Activated CD4-positive, alpha-beta T cell treated with anti-CD3 and anti-CD28 coated beads for 36 hours (primary cell): ENCODE data around the gene IER2. TPM values are rescaled to one million over a fixed set of nuclear protein-coding genes. Genes with fewer than 3 reads are reported as not detected.

Experiments used
- ATAC-seq: fragments of 200-7000 bp; cut with Tn5 transposase; one replicate; pipeline ENCODE4 v1.10.0; 2021; ENCODE audit warnings: mild to moderate bottlenecking, moderate library complexity
- CTCF ChIA-PET: fragments of 350-600 bp; sonication (Branson Sonifier 250); formaldehyde crosslinking; loops from one replicate; lab custom pipeline; 2021; ENCODE audit warnings: antibody characterized with exemption; lab: Charles Lee
- POLR2A ChIA-PET: fragments of 350-600 bp; sonication (Branson Sonifier 250); formaldehyde crosslinking; loops from one replicate; lab custom pipeline; 2021; ENCODE audit warnings: antibody characterized with exemption, inconsistent platforms; lab: Charles Lee
- DNase-seq: peaks from one replicate; pipeline ENCODE4 v3.0.0-alpha.2; 2020
- H3K27ac Mint-ChIP-seq: one replicate; pipeline ENCODE4 v1.8.0; 2021; ENCODE audit warnings: mixed read lengths
- H3K27me3 Mint-ChIP-seq: one replicate; pipeline ENCODE4 v1.8.0; 2021; ENCODE audit warnings: mixed read lengths
- H3K36me3 Mint-ChIP-seq: one replicate; pipeline ENCODE4 v1.8.0; 2021; ENCODE audit warnings: low read depth, mixed read lengths
- H3K4me1 Mint-ChIP-seq: one replicate; pipeline ENCODE4 v1.8.0; 2021; ENCODE audit warnings: mixed read lengths
- H3K4me3 Mint-ChIP-seq: one replicate; pipeline ENCODE4 v1.8.0; 2021; ENCODE audit warnings: mild to moderate bottlenecking, moderate library complexity, mixed read lengths
- H3K9me3 Mint-ChIP-seq: one replicate; pipeline ENCODE4 v1.8.0; 2021; ENCODE audit warnings: low read depth, mixed read lengths
- intact Hi-C, 2 experiments: fragments of 100-400 bp; cut with DNase I in 1 of 2; cut with micrococcal nuclease in 1 of 2; formaldehyde crosslinking; loops; one replicate each; pipeline versions ENCODE4 v1.14.2 to v1.15.1; 2022 to 2024; cut with DNase I, micrococcal nuclease
- total RNA-seq, 2 experiments: library from RNA; stranded (reverse); gene quantifications; one replicate each; pipeline ENCODE4 v1.2.3, GENCODE V29; 2021

The IER2 gene
- 100 to 1,000 TPM; 109 to 118 TPM for total RNA-seq

DNA sequence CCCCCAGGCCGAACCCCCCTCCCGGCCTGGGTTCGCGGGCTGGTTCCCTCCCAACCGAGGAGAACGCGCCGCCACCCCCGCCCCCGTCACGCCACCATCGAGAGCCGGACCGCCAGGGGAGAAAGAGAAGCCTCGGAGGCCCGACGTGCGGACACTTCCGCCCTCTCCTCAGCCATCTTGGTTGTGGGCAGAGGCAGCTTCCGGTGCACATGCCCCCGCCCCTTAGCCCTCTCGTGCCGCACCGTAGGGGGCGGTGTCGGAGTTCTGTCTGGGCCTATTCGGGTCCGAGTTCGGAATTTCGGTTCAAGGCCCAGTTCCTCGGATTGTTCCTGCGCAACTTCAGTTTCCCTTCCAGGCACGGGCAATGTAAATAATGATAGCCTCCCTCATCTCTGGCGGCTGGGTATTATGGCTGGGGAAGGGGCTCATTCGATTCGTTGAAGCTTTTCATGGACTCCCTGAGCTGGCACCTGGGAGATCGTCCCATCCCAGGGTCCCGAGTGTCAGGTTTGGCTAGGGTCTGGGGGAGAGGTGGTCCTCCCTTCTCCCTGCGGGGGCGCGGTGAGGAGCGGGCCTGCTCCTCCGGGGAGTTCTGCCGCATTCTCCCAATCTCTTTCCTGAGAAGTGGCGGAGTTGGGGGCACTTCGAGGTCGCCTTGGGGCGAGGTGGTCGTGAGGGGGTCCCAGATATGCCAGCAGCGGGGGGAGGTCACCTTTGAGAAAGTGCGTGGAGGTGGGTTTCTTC is at the start of gene IER2, which contains the start of gene STX10:
IER2 (plus strand) TSS at position 225 of the 744 bp plus-strand sequence. CDS start 2,776 bp downstream, outside the sequence.
STX10 (minus strand) TSS at position 189 of the 744 bp plus-strand sequence. CDS start 202 bp downstream, outside the sequence.
- H3K36me3 Mint-ChIP-seq: peaks cover 37% of the 10 kb centered on the region
- H3K9me3 Mint-ChIP-seq: no peaks in the 10 kb centered on the region
- DNase-seq (peak; percentile 96), ATAC-seq (peak; percentile 52)
- peak within 1 kb of the TSS; percentile 87 for H3K4me3 Mint-ChIP-seq
- POLR2A ChIA-PET: interaction anchor here (0.6 to 1.0 kb wide), 2 partner anchors 13 to 33 kb away, joined by 3 read pairs; partner anchors contain the start of gene NACC1
- peaks cover 18% of the 10 kb centered on the region for H3K4me1 Mint-ChIP-seq
- no peaks in the 10 kb centered on the region for H3K27me3 Mint-ChIP-seq
- intact Hi-C loops: loop anchor here (1.0 to 10.0 kb wide), 15 partner anchors 17 to 1374 kb away; partner anchors contain the start of genes CALR (in 1 of the 2), JUNB (in 1 of the 2) and TECR (in 1 of the 2)
- CTCF ChIA-PET: interaction anchor here (0.6 to 1.5 kb wide), 5 partner anchors 18 to 112 kb away, joined by 3 to 4 read pairs (median 4); partner anchors contain the start of gene NACC1
- H3K27ac Mint-ChIP-seq: peak within 1 kb of the TSS; percentile 97

DNA sequence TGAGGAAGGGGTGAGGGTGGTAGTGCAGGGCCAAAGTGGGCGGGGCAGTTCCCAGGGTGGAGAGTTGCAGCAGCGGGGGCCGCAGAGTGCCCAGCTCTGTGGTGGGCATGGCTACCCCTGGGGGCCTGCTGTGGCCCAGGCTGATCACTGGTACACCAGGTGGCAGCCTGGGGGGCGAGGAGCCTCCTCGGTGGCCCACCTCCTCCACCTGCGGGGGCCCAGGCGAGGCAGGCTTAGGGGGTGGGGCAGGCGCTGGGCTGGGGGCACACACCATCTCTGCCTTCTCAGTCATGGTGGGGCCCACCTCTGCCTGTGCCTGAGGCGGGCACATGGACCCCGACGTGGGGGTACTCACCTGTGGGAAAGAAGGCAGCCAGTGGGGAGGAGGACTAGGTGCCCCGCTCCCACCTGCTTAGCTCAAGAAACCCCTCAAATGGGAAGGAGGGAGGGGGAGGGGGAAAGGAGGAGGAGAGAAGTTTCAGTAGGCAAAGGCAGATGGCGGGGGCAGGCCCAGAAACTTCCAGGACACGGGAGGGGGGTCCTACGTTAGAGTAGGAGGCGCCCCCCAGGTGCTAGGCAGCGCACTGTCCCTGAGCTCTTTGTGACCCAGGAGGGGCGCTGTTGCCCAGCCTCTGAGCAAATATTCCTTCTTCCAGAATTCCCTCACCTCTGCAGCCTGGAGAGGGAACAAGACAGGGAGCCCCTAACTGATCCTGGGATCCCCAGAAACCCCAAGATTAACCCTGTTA is 49.2 kb upstream of the IER2 start:
- no peaks in the 10 kb centered on the region for H3K9me3 Mint-ChIP-seq
- H3K4me1 Mint-ChIP-seq: peaks cover 52% of the 10 kb centered on the region
- intact Hi-C loops: loop anchor here (1.0 to 5.0 kb wide), 3 partner anchors 16 to 161 kb away; partner anchors contain the start of gene TRMT1 (in 1 of the 2)
- ChIA-PET CTCF (interaction anchor here (0.5 to 2.4 kb wide), 5 partner anchors 10 to 136 kb away, joined by 3 to 10 read pairs (median 4); no protein-coding TSS in a partner anchor), POLR2A (interaction anchor here (0.6 to 0.9 kb wide), 3 partner anchors 63 to 782 kb away, joined by 3 to 5 read pairs (median 3); partner anchors contain the start of gene TRIR)
- H3K4me3 Mint-ChIP-seq: peak overlapping the region; percentile 62
- H3K36me3 Mint-ChIP-seq: peaks cover 7% of the 10 kb centered on the region
- H3K27ac Mint-ChIP-seq: peak overlapping the region; percentile 37
- peaks cover 24% of the 10 kb centered on the region for H3K27me3 Mint-ChIP-seq
- DNase-seq: no peak
- no peak for ATAC-seq

DNA sequence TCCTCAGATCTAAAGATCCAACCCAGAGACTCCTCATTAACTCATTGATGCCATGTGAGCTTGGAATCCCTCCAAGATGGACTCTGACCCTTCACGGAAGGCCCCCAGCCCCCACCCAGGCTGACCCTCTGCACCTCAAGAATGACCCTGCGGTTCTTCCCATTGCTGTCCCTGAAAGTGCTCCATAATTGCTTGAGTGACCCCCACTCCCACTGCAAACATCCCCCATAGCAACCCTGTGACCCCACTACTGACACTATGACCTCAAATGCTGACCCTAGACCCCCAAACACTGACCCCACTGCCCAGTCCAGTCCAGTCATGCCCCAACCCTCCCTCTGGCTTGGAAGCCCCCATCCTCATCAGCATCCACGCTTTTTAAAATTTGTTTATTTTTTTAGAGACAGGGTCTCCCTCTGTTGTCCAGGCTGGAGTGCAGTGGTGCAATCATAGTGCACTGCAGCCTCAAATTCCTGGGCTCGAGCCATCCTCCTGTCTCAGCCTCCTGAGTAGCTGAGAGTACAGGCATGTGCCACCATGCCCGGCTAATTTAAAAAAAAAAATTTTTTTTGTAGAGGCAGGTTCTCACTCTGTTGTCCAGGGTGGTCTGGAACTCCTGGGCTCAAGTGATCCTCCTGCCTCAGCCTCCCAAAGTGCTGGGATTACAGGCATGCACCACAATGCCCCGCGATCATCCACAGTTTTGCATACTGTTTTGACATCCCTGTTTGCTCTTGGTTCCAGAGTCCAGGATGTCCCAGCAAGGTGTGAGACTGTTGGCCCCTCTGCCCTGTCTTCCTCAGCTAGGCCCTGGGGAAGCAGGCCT is 48.4 kb upstream of the IER2 start:
- CTCF ChIA-PET: interaction anchor here (0.6 to 2.4 kb wide), 3 partner anchors 9 to 136 kb away, joined by 3 to 10 read pairs (median 3); no protein-coding TSS in a partner anchor
- intact Hi-C loops: loop anchor here (2.0 to 5.0 kb wide), 2 partner anchors 15 to 160 kb away; partner anchors contain the start of gene TRMT1 (in 1 of the 2)

GRCh38 chr19:13102416-13102665 is 47.9 kb upstream of the IER2 start:
- Mint-ChIP-seq H3K27me3 (peaks cover 13% of the 10 kb centered on the region), H3K36me3 (peaks cover 8% of the 10 kb centered on the region), H3K27ac (no peak overlapping the region), H3K4me3 (peak overlapping the region; percentile 62), H3K4me1 (peaks cover 47% of the 10 kb centered on the region), H3K9me3 (no peaks in the 10 kb centered on the region)
- CTCF ChIA-PET: interaction anchor here (0.6 kb wide), 1 partner anchor 72 kb away, joined by 3 read pairs; no protein-coding TSS in a partner anchor
- ATAC-seq (no peak), DNase-seq (no peak)
- intact Hi-C loops: loop anchor here in 1 of 2 experiments (5.0 kb wide), 1 partner anchor 160 kb away; no protein-coding TSS in a partner anchor
- POLR2A ChIA-PET: no interaction called here

More for the DNA sequence above, 48.4 kb upstream of the IER2 start:
- no peak for ATAC-seq
- Mint-ChIP-seq H3K4me1 (peaks cover 51% of the 10 kb centered on the region), H3K27me3 (peaks cover 17% of the 10 kb centered on the region), H3K27ac (peak overlapping the region; percentile 37), H3K4me3 (peak overlapping the region; percentile 62), H3K9me3 (no peaks in the 10 kb centered on the region), H3K36me3 (peaks cover 7% of the 10 kb centered on the region)
- POLR2A ChIA-PET: interaction anchor here (0.6 kb wide), 1 partner anchor 367 kb away, joined by 3 read pairs; the partner anchor contains the start of gene TRIR
- DNase-seq: no peak

DNA sequence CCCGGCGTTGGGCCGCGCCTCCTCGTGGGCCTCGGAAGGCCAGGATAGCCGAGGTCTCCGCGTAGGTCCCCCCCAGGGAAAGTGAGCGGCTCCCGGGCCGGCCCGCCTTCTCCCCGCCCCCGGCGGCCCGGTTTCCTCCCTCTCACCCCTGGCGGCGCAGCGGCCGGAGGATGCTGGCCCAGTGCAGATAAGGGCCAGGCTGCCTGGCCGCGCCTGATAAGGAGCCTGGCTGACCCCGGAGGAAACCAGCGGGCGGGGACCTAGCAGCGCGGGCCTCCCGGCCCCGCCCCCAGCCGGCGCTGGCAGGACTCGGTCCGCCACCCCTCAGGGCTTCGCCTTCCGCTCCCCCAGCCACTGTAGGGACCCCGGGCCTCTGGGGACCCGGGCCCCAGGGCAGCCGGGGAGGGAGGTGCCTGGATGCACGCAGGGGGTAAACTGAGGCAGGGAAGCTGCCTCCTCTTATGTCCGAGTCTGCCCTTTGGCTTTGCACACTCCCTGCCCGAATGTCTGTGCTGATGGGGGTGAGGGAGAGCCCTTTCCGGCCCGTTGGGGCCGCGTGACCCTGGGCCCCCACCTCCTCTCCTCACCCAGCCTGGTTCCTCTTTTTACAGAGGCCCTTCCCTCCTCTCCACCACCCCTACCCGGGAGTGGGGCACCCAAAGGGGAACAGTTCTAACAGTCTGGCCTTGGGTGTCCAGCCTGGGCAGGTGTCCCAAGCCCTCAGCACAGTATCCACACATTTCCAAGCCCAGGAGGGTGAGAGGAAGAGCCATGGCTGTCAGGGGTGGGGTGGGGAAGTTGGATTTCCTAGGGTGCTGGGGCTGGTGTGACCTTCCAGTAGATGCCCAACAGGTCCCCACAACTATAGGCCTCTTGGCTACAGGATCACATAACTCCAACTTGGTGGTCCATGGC is 47.3 kb upstream of the IER2 start, which contains the start of gene LYL1:
LYL1 (minus strand) TSS at position 193 of the 915 bp plus-strand sequence. CDS start 1,687 bp downstream, outside the sequence.
- H3K9me3 Mint-ChIP-seq: no peaks in the 10 kb centered on the region
- peaks cover 9% of the 10 kb centered on the region for H3K27me3 Mint-ChIP-seq
- H3K36me3 Mint-ChIP-seq: peaks cover 11% of the 10 kb centered on the region
- POLR2A ChIA-PET: no interaction called here
- no peak for ATAC-seq
- CTCF ChIA-PET: interaction anchor here (1.0 to 3.1 kb wide), 3 partner anchors 12 to 137 kb away, joined by 3 to 20 read pairs (median 18); no protein-coding TSS in a partner anchor
- peak; percentile 54 for DNase-seq
- peak within 1 kb of the TSS; percentile 37 for H3K27ac Mint-ChIP-seq
- intact Hi-C loops: loop anchor here in 1 of 2 experiments (5.0 kb wide), 1 partner anchor 159 kb away; no protein-coding TSS in a partner anchor
- H3K4me1 Mint-ChIP-seq: peaks cover 43% of the 10 kb centered on the region
- peak within 1 kb of the TSS; percentile 62 for H3K4me3 Mint-ChIP-seq

- no peak overlapping the region for H3K27ac Mint-ChIP-seq
- H3K36me3 Mint-ChIP-seq: peaks cover 11% of the 10 kb centered on the region
- H3K4me1 Mint-ChIP-seq: peaks cover 37% of the 10 kb centered on the region
- H3K4me3 Mint-ChIP-seq: peak overlapping the region; percentile 78
- ChIA-PET POLR2A (no interaction called here), CTCF (interaction anchor here (0.7 to 3.7 kb wide), 16 partner anchors 9 to 159 kb away, joined by 3 to 27 read pairs (median 5); partner anchors contain the start of gene NACC1)
- no peak for DNase-seq
- H3K27me3 Mint-ChIP-seq: peaks cover 2% of the 10 kb centered on the region
- H3K9me3 Mint-ChIP-seq: no peaks in the 10 kb centered on the region
- no peak for ATAC-seq
- intact Hi-C loops: loop anchor here (1.0 to 5.0 kb wide), 5 partner anchors 13 to 159 kb away; partner anchors contain the start of genes IER2 (in 2 of the 2), STX10 (in 2 of the 2) and TRMT1 (in 1 of the 2)
Observed at GRCh38 chr19:13103581-13104359, 46.4 kb upstream of the IER2 start.

DNA sequence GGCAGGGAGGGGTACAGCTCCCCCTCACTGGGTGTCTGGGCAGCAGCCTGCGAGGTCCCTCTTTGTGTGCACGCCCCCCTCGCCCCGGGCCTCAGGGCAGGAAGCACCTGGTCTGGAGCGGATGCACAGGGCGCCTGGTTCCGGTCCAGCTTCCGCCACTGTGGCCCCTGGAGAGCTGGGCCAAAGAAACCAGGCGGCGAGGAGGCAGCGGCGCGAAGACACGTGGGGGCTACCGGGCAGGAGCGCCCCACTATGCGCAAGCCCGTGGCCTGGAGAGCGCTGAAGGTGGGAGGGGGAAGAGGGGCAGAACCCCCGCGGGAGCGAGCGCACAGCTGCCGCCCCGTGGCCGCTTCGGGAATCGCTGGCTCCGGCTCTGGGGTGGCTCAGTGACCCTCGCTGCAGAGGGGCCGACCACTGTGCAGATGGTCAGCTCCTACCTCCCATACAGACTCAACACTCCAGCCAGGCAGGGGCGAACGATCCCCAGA is 45.8 kb upstream of the IER2 start:
- DNase-seq: peak; percentile 84

DNA sequence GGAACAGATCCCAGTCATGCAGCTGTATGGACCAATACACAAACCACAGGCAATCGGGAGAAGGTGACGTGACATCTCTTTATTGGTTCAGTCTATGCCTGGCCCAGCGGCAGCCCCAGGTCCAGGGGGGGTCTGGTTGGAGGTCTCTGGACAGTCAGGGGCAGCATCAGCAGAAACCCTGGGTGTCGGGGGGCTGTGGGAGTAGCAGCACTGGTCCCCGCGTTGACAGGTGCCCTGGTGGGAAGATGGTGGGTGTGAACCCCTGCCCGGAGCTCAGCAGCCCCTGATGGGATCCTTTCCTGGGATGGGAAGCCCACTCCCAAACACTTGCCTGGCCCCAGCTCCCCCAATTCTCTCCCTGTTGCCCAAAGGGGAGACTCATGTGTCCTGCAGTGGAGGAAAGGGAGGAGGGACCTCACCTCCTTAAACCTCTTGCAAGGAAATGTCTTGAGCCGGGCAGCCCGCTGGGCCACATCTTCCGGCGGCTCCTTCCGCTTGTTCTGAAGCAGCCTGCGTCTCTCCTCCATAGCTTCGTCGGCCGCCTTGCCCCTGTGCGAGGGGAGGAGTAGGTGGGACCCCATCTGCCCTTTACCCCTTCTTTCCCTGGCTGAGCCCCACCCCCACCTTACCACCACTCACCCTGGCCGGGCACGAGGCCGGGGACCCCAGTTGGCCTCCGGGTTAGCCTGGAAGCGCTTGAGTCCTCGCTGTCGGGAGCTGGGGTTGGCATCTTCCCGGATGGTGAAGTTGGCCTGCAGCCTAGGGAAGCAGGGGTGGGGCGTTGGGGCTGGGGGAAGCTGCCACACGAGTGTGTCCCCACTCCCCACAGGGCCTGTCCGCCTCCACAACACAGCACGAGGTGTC is 45.1 kb upstream of the IER2 start:
- peak overlapping the region; percentile 78 for H3K4me3 Mint-ChIP-seq
- peak; percentile 23 for ATAC-seq

More for the DNA sequence above, 45.8 kb upstream of the IER2 start:
- ATAC-seq: peak; percentile 48
- ChIA-PET POLR2A (no interaction called here), CTCF (interaction anchor here (0.6 to 3.7 kb wide), 20 partner anchors 9 to 158 kb away, joined by 3 to 27 read pairs (median 5); partner anchors contain the start of gene NACC1)
- Mint-ChIP-seq H3K27ac (peak overlapping the region; percentile 90), H3K36me3 (peaks cover 14% of the 10 kb centered on the region), H3K27me3 (no peaks in the 10 kb centered on the region), H3K4me1 (peaks cover 34% of the 10 kb centered on the region), H3K4me3 (peak overlapping the region; percentile 78), H3K9me3 (no peaks in the 10 kb centered on the region)
- intact Hi-C loops: loop anchor here (1.0 to 5.0 kb wide), 5 partner anchors 12 to 158 kb away; partner anchors contain the start of genes IER2 (in 2 of the 2), STX10 (in 2 of the 2) and TRMT1 (in 1 of the 2)

More for the DNA sequence above, 45.1 kb upstream of the IER2 start:
- CTCF ChIA-PET: interaction anchor here (0.6 to 3.7 kb wide), 20 partner anchors 10 to 158 kb away, joined by 3 to 27 read pairs (median 5); partner anchors contain the start of gene NACC1
- intact Hi-C loops: loop anchor here (1.0 to 5.0 kb wide), 5 partner anchors 11 to 157 kb away; partner anchors contain the start of genes IER2 (in 2 of the 2), STX10 (in 2 of the 2) and TRMT1 (in 1 of the 2)
- no peaks in the 10 kb centered on the region for H3K9me3 Mint-ChIP-seq
- no peaks in the 10 kb centered on the region for H3K27me3 Mint-ChIP-seq
- peak; percentile 50 for DNase-seq
- POLR2A ChIA-PET: no interaction called here
- H3K27ac Mint-ChIP-seq: peak overlapping the region; percentile 90
- peaks cover 15% of the 10 kb centered on the region for H3K36me3 Mint-ChIP-seq
- peaks cover 27% of the 10 kb centered on the region for H3K4me1 Mint-ChIP-seq
